Uterus (tissue), 4 donors: ENCODE results near the gene AAGAB. TPM values are rescaled to one million over a fixed set of nuclear protein-coding genes. Genes with fewer than 3 reads are reported as not detected.

ENCODE experiments used
- DNase-seq, 2 donors: peaks; one replicate each; pipeline ENCODE4 v3.0.0-alpha.2; 2019 to 2020
- H3K27ac ChIP-seq, 2 donors: fragments of 200-600 bp; sonication (generic); 1 replicate in 1 of 2; 2 replicates in 1 of 2; pipeline ENCODE4 v1.5.1; 2016 to 2018
- H3K27me3 ChIP-seq, 2 donors: fragments of 200-600 bp; sonication (generic); one replicate each; pipeline ENCODE4 v1.5.1; 2018 to 2019; ENCODE audit warnings: control low read depth in 1 of 2
- H3K36me3 ChIP-seq, 2 donors: fragments of 200-600 bp; sonication (generic); one replicate each; pipeline ENCODE4 v1.5.1; 2019; ENCODE audit warnings: control low read depth in 1 of 2
- H3K4me1 ChIP-seq, 2 donors: fragments of 200-600 bp; sonication (generic); one replicate each; pipeline ENCODE4 v1.5.1; 2018 to 2019; ENCODE audit warnings: control low read depth in 1 of 2
- H3K4me3 ChIP-seq, 2 donors: fragments of 200-600 bp; sonication (generic); 1 replicate in 1 of 2; 2 replicates in 1 of 2; pipeline ENCODE4 v1.5.1; 2018 to 2019; ENCODE audit warnings: mild to moderate bottlenecking in 1 of 2
- H3K9me3 ChIP-seq, 2 donors: fragments of 200-600 bp; sonication (generic); one replicate each; pipeline ENCODE4 v1.5.1; 2019; ENCODE audit warnings: control low read depth in 1 of 2
- CTCF ChIP-seq, 4 experiments: fragments of 200-600 bp in 2 of 4; fragments of 450-650 bp in 2 of 4; sonication (generic) in 2 of 4; IDR thresholded peaks; one replicate each; pipeline ENCODE4 v1.5.1; 2016 to 2019; ENCODE audit warnings: antibody characterized with exemption in 4 of 4, mild to moderate bottlenecking in 2 of 4, moderate library complexity in 1 of 4
- POLR2A ChIP-seq, 2 donors: fragments of 450-650 bp; IDR thresholded peaks; one replicate each; pipeline ENCODE4 v1.6.1; 2016; ENCODE audit warnings: antibody characterized with exemption in 2 of 2, mild to moderate bottlenecking in 1 of 2, moderate library complexity in 1 of 2
- intact Hi-C: fragments of 100-400 bp; cut with DNase I; formaldehyde crosslinking; loops from one replicate; pipeline ENCODE4 v1.15.1; 2023; ENCODE audit warnings: low total_unique reads
- total RNA-seq, 4 donors: library from RNA; depleted of rRNA in 3 of 4; stranded (reverse); fragments of >200 nt in 3 of 4; gene quantifications; one replicate each; pipeline versions ENCODE4 v1.1.0 to v1.2.4, GENCODE V29; 2014 to 2023
- donor health status: DM: yes; HTN: yes; CAD: no.

The AAGAB gene
- total RNA-seq, 4 donors from 2014 or later = 25.5 to 44.8 (median 39.4) TPM

- H3K27ac ChIP-seq = peak overlapping the region in 1 of 2 donors; percentile 12
- TF ChIP-seq POLR2A (IDR thresholded peaks at IDR 0.05) = no peak
- TF ChIP-seq CTCF (IDR thresholded peaks at IDR 0.05) = no peak
- peaks cover 0 to 3% of the 10 kb centered on the region in 2 donors for H3K4me1 ChIP-seq
- intact Hi-C loops = no loop called here
- DNase-seq = peak in 1 of 2 donors; percentile 54
- H3K36me3 ChIP-seq = no peaks in the 10 kb centered on the region
- H3K9me3 ChIP-seq = no peaks in the 10 kb centered on the region
- no peaks in the 10 kb centered on the region for H3K27me3 ChIP-seq
- H3K4me3 ChIP-seq = no peak overlapping the region
Measured at GRCh38 chr15:67175643-67176071, 78.8 kb downstream of the AAGAB start.

- no peak for DNase-seq
- peak overlapping the region in 1 of 2 donors; percentile 29 for H3K27ac ChIP-seq
- intact Hi-C loops = no loop called here
- TF ChIP-seq POLR2A (IDR thresholded peaks at IDR 0.05) = no peak
- TF ChIP-seq CTCF (IDR thresholded peaks at IDR 0.05) = no peak
- H3K27me3 ChIP-seq = no peaks in the 10 kb centered on the region
- H3K9me3 ChIP-seq = no peaks in the 10 kb centered on the region
- no peaks in the 10 kb centered on the region for H3K36me3 ChIP-seq
- no peak overlapping the region for H3K4me3 ChIP-seq
- H3K4me1 ChIP-seq = peaks cover 0 to 3% of the 10 kb centered on the region in 2 donors
Measured at GRCh38 chr15:67174864-67175573, 79.4 kb downstream of the AAGAB start.

- no peaks in the 10 kb centered on the region for H3K9me3 ChIP-seq
- no peaks in the 10 kb centered on the region for H3K27me3 ChIP-seq
- H3K36me3 ChIP-seq = no peaks in the 10 kb centered on the region
- peaks cover 0 to 3% of the 10 kb centered on the region in 2 donors for H3K4me1 ChIP-seq
- no peak for TF ChIP-seq POLR2A (IDR thresholded peaks at IDR 0.05)
- TF ChIP-seq CTCF (IDR thresholded peaks at IDR 0.05) = no peak
- intact Hi-C loops = no loop called here
- DNase-seq = no peak
- H3K4me3 ChIP-seq = no peak overlapping the region
- H3K27ac ChIP-seq = peak overlapping the region in 1 of 2 donors; percentile 29
Measured at GRCh38 chr15:67174446-67174845, 80.0 kb downstream of the AAGAB start.

- intact Hi-C loops = no loop called here
- Histone ChIP-seq H3K4me1 (peaks cover 0 to 3% of the 10 kb centered on the region in 2 donors), H3K9me3 (no peaks in the 10 kb centered on the region), H3K4me3 (no peak overlapping the region), H3K36me3 (no peaks in the 10 kb centered on the region), H3K27me3 (no peaks in the 10 kb centered on the region), H3K27ac (no peak overlapping the region)
- DNase-seq = no peak
- TF ChIP-seq CTCF (IDR thresholded peaks at IDR 0.05) = no peak
- no peak for TF ChIP-seq POLR2A (IDR thresholded peaks at IDR 0.05)
Measured at GRCh38 chr15:67173786-67174185, 80.7 kb downstream of the AAGAB start.

GRCh38 chr15:67173005-67173404, 81.5 kb downstream of the AAGAB start:
- no peaks in the 10 kb centered on the region for H3K36me3 ChIP-seq
- no peak overlapping the region for H3K27ac ChIP-seq
- TF ChIP-seq CTCF (IDR thresholded peaks at IDR 0.05) (no peak), POLR2A (IDR thresholded peaks at IDR 0.05) (no peak)
- no peaks in the 10 kb centered on the region for H3K27me3 ChIP-seq
- intact Hi-C loops = no loop called here
- H3K4me1 ChIP-seq = peaks cover 0 to 3% of the 10 kb centered on the region in 2 donors
- H3K4me3 ChIP-seq = no peak overlapping the region
- DNase-seq = no peak
- no peaks in the 10 kb centered on the region for H3K9me3 ChIP-seq
